DOHH2 (cell line): ENCODE data around the gene WRAP53.
A peak's percentile ranks its signal among the peaks of the same experiment; 100 is the strongest.

Source experiments
- H3F3A ChIP-seq: fragments of 200-600 bp; sonication (generic), shearing (Covaris generic); 2 replicates; pipeline ENCODE4 v1.6.0; 2016; ENCODE audit warnings: antibody characterized with exemption, mild to moderate bottlenecking; ENCODE audit not compliant: control insufficient read depth, insufficient read depth
- H3K27ac ChIP-seq: fragments of 200-600 bp; sonication (generic); 2 replicates; pipeline ENCODE4 v1.5.1; 2014; ENCODE audit warnings: low read depth, mild to moderate bottlenecking, low read length, moderate library complexity
- H3K27me3 ChIP-seq: fragments of 200-600 bp; sonication (generic); 2 replicates; pipeline ENCODE4 v1.6.1; 2014; ENCODE audit warnings: mild to moderate bottlenecking, low read length, mixed read lengths; ENCODE audit not compliant: control insufficient read depth
- H3K36me3 ChIP-seq: fragments of 200-600 bp; sonication (generic); 2 replicates; pipeline ENCODE4 v1.6.1; 2014; ENCODE audit warnings: mild to moderate bottlenecking, low read length, moderate library complexity, mixed read lengths; ENCODE audit not compliant: control insufficient read depth
- H3K4me1 ChIP-seq: fragments of 200-600 bp; sonication (generic); 2 replicates; pipeline ENCODE4 v1.6.1; 2014; ENCODE audit warnings: mild to moderate bottlenecking, low read length, mixed read lengths; ENCODE audit not compliant: control insufficient read depth
- H3K4me2 ChIP-seq: fragments of 200-600 bp; sonication (generic); 2 replicates; pipeline ENCODE4 v1.6.0; 2014; ENCODE audit warnings: mild to moderate bottlenecking, low read length, moderate library complexity
- H3K4me3 ChIP-seq: fragments of 200-600 bp; sonication (generic); 2 replicates; pipeline ENCODE4 v1.5.1; 2014; ENCODE audit warnings: mild to moderate bottlenecking, low read length, mixed read lengths
- H3K79me2 ChIP-seq: fragments of 200-600 bp; sonication (generic); 2 replicates; pipeline ENCODE4 v1.6.1; 2014; ENCODE audit warnings: mild to moderate bottlenecking, low read length, mixed read lengths; ENCODE audit not compliant: control insufficient read depth
- H3K9me2 ChIP-seq: fragments of 200-600 bp; sonication (generic); replicated peaks from 2 replicates; pipeline ENCODE4 v1.6.1; 2014; ENCODE audit warnings: mild to moderate bottlenecking, low read length, mixed read lengths; ENCODE audit not compliant: control insufficient read depth
- H3K9me3 ChIP-seq: fragments of 200-600 bp; sonication (generic); 2 replicates; pipeline ENCODE4 v1.6.1; 2014; ENCODE audit warnings: antibody characterized with exemption, low read length, mixed read lengths; ENCODE audit not compliant: control insufficient read depth, insufficient read depth
- H4K20me1 ChIP-seq: fragments of 200-600 bp; sonication (generic); 2 replicates; pipeline ENCODE4 v1.6.0; 2014; ENCODE audit warnings: low read depth, mild to moderate bottlenecking, antibody characterized with exemption, low read length, moderate library complexity; ENCODE audit not compliant: control insufficient read depth, insufficient read depth
- CTCF ChIP-seq: fragments of 200-600 bp; sonication (generic); IDR thresholded peaks from one replicate; pipeline ENCODE4 v1.5.1; 2014; ENCODE audit warnings: antibody characterized with exemption, mild to moderate bottlenecking, low read depth, low read length; ENCODE audit not compliant: poor library complexity, severe bottlenecking
- EZH2phosphoT487 ChIP-seq: fragments of 200-600 bp; sonication (generic); IDR thresholded peaks from 2 replicates; pipeline ENCODE4 v1.6.1; 2017; ENCODE audit warnings: borderline replicate concordance, mild to moderate bottlenecking, antibody characterized with exemption, low read length, moderate library complexity, mixed read lengths

WRAP53 gene

GRCh38 chr17:7702776-7703175 is 14.5 kb downstream of the WRAP53 start:
- Histone ChIP-seq H3F3A (no peaks in the 10 kb centered on the region), H3K9me3 (no peaks in the 10 kb centered on the region), H3K27ac (no peak overlapping the region), H3K4me1 (peaks cover 9% of the 10 kb centered on the region), H3K27me3 (peaks cover 32% of the 10 kb centered on the region), H3K4me3 (no peak overlapping the region), H3K36me3 (peaks cover 20% of the 10 kb centered on the region), H3K4me2 (no peak overlapping the region), H4K20me1 (0 out of 2 replicates have a peak, but pooled peaks cover 3% of the 10 kb centered on the region), H3K9me2 (no peaks in the 10 kb centered on the region), H3K79me2 (no peaks in the 10 kb centered on the region)
- TF ChIP-seq CTCF (no peak), EZH2phosphoT487 (no peak)

GRCh38 chr17:7703584-7704479 is 15.6 kb downstream of the WRAP53 start:
- Histone ChIP-seq H3K4me3 (no peak overlapping the region), H3K4me1 (peaks cover 10% of the 10 kb centered on the region), H3K4me2 (no peak overlapping the region), H3K36me3 (peaks cover 17% of the 10 kb centered on the region), H3K9me2 (no peaks in the 10 kb centered on the region), H3K9me3 (no peaks in the 10 kb centered on the region), H4K20me1 (0 out of 2 replicates have a peak, but pooled peaks cover 3% of the 10 kb centered on the region), H3K79me2 (no peaks in the 10 kb centered on the region), H3K27me3 (peaks cover 32% of the 10 kb centered on the region), H3K27ac (no peak overlapping the region), H3F3A (no peaks in the 10 kb centered on the region)
- TF ChIP-seq EZH2phosphoT487 (no peak), CTCF (no peak)

- peak within 1 kb of the TSS; percentile 29; the same call in 1 of the 2 replicates for H3K4me3 ChIP-seq
- H3K4me2 ChIP-seq = peak within 1 kb of the TSS; percentile 54
- H3F3A ChIP-seq = no peaks in the 10 kb centered on the region
- H3K27ac ChIP-seq = no peak within 1 kb of the TSS
- H3K4me1 ChIP-seq = peaks cover 14% of the 10 kb centered on the region
- H3K9me2 ChIP-seq = no peaks in the 10 kb centered on the region
- no peaks in the 10 kb centered on the region for H3K9me3 ChIP-seq
- TF ChIP-seq EZH2phosphoT487 (no peak), CTCF (no peak)
- no peaks in the 10 kb centered on the region for H3K79me2 ChIP-seq
- H4K20me1 ChIP-seq = 0 out of 2 replicates have a peak, but pooled peaks cover 3% of the 10 kb centered on the region
- H3K27me3 ChIP-seq = peaks cover 32% of the 10 kb centered on the region
- H3K36me3 ChIP-seq = peaks cover 17% of the 10 kb centered on the region
Measured at GRCh38 chr17:7704601-7705268, 16.5 kb downstream of the WRAP53 start, which contains the start of gene EFNB3. Gene EFNB3 (plus strand): TSS chr17:7705202. CDS start chr17:7705599, 397 bp downstream.
